SK-MEL-5 (cell line): ENCODE data around the gene PSMB11. TPM values are rescaled to one million over a fixed set of nuclear protein-coding genes. Genes with fewer than 3 reads are reported as not detected.
A peak's percentile ranks its signal among the peaks of the same experiment; 100 is the strongest.

Source experiments
- DNase-seq: peaks from one replicate; pipeline ENCODE4 v3.0.0-alpha.2; 2016; ENCODE audit warnings: low read depth, low spot score
- in situ Hi-C: cut with HindIII; loops from 2 replicates; pipeline ENCODE4 v1.10.0; 2016; ENCODE audit warnings: low sequenced_read_pairs, high pct_unique_total_duplicates, low pct_unique_long_range_greater_than_20kb
- total RNA-seq: library from RNA; depleted of rRNA; stranded (reverse); fragments of >200 nt; shearing (Covaris generic); gene quantifications from 2 replicates; pipeline ENCODE4 v1.2.3, GENCODE V29; 2014

Gene PSMB11
- total RNA-seq, 1 experiment from 2014 or later, result not detected

GRCh38 chr14:23067847-23068788 lies 26.1 kb downstream of the PSMB11 start:
- peak; percentile 18 for DNase-seq
- in situ Hi-C loops, result no loop called here

- in situ Hi-C loops, result no loop called here
- DNase-seq, result peak; percentile 93
Observed at GRCh38 chr14:23068789-23069412, 26.9 kb downstream of the PSMB11 start.

GRCh38 chr14:23069413-23069806 lies 27.4 kb downstream of the PSMB11 start:
- DNase-seq, result no peak
- in situ Hi-C loops, result no loop called here

- no peak for DNase-seq
- in situ Hi-C loops, result no loop called here
Observed at GRCh38 chr14:23070262-23071129, 28.5 kb downstream of the PSMB11 start.

- in situ Hi-C loops, result no loop called here
- peak; percentile 89 for DNase-seq
Observed at GRCh38 chr14:23071244-23071920, 29.4 kb downstream of the PSMB11 start.

- in situ Hi-C loops, result no loop called here
- no peak for DNase-seq
Observed at GRCh38 chr14:23071921-23072539, 30.0 kb downstream of the PSMB11 start.

- in situ Hi-C loops, result no loop called here
- no peak for DNase-seq
Observed at GRCh38 chr14:23074906-23075305, 32.9 kb downstream of the PSMB11 start.

- in situ Hi-C loops, result no loop called here
- peak; percentile 65 for DNase-seq
Observed at GRCh38 chr14:23076785-23077408, 34.9 kb downstream of the PSMB11 start.

GRCh38 chr14:23077962-23078361 lies 36.0 kb downstream of the PSMB11 start:
- no peak for DNase-seq
- in situ Hi-C loops, result no loop called here

GRCh38 chr14:23078692-23079116 lies 36.7 kb downstream of the PSMB11 start:
- in situ Hi-C loops, result no loop called here
- DNase-seq, result peak; percentile 97

GRCh38 chr14:23079716-23080115 lies 37.7 kb downstream of the PSMB11 start:
- DNase-seq, result no peak
- in situ Hi-C loops, result no loop called here

GRCh38 chr14:23080474-23080873 lies 38.5 kb downstream of the PSMB11 start:
- in situ Hi-C loops, result no loop called here
- no peak for DNase-seq

GRCh38 chr14:23085458-23085857 lies 43.4 kb downstream of the PSMB11 start:
- in situ Hi-C loops, result no loop called here
- no peak for DNase-seq

- no peak for DNase-seq
- in situ Hi-C loops, result no loop called here
Observed at GRCh38 chr14:23086565-23086964, 44.6 kb downstream of the PSMB11 start.

GRCh38 chr14:23089498-23090253 lies 47.7 kb downstream of the PSMB11 start:
- in situ Hi-C loops, result no loop called here
- no peak for DNase-seq

GRCh38 chr14:23090254-23090636 lies 48.2 kb downstream of the PSMB11 start:
- DNase-seq, result no peak
- in situ Hi-C loops, result no loop called here
